GM23338 (cell line): Measurements from ENCODE around the gene PSMD13. TPM values are rescaled to one million over a fixed set of nuclear protein-coding genes. Genes with fewer than 3 reads are reported as not detected.

Experiments
- ATAC-seq: fragments of 200-7000 bp; cut with Tn5 transposase; 3 replicates; pipeline ENCODE4 v1.9.1; 2020
- DNase-seq: peaks from one replicate; pipeline ENCODE4 v3.0.0-alpha.2; 2015; ENCODE audit warnings: low spot score
- H2AFZ ChIP-seq: fragments of 200-600 bp; sonication (generic); 2 replicates; pipeline ENCODE4 v1.8.0; 2016; ENCODE audit warnings: antibody characterized with exemption, mild to moderate bottlenecking, moderate library complexity
- H3F3A ChIP-seq: fragments of 200-600 bp; sonication (generic); replicated peaks from 2 replicates; pipeline ENCODE4 v1.8.0; 2017; ENCODE audit warnings: antibody characterized with exemption, mixed run types, low read depth
- H3K27ac ChIP-seq: fragments of 200-600 bp; sonication (generic); 2 replicates; pipeline ENCODE4 v1.6.1; 2016; ENCODE audit warnings: low read depth
- H3K27me3 ChIP-seq: fragments of 200-600 bp; sonication (generic); 2 replicates; pipeline ENCODE4 v1.8.0; 2016; ENCODE audit warnings: mild to moderate bottlenecking, mixed run types, moderate library complexity; ENCODE audit not compliant: insufficient read depth
- H3K36me3 ChIP-seq: fragments of 200-600 bp; sonication (generic); 2 replicates; pipeline ENCODE4 v1.8.0; 2016; ENCODE audit warnings: mild to moderate bottlenecking; ENCODE audit not compliant: insufficient read depth
- H3K4me1 ChIP-seq: fragments of 200-600 bp; sonication (generic); 2 replicates; pipeline ENCODE4 v1.8.0; 2016; ENCODE audit warnings: mild to moderate bottlenecking, moderate library complexity; ENCODE audit not compliant: insufficient read depth
- H3K4me2 ChIP-seq: fragments of 200-600 bp; sonication (generic); 2 replicates; pipeline ENCODE4 v1.7.1; 2017; ENCODE audit warnings: mixed run types
- H3K4me3 ChIP-seq: fragments of 200-600 bp; sonication (generic); 2 replicates; pipeline ENCODE4 v1.6.1; 2016; ENCODE audit warnings: mixed run types
- H3K79me2 ChIP-seq: fragments of 200-600 bp; sonication (generic); replicated peaks from 2 replicates; pipeline ENCODE4 v1.8.0; 2017; ENCODE audit warnings: mild to moderate bottlenecking; ENCODE audit not compliant: insufficient read depth
- H3K9me2 ChIP-seq: fragments of 200-600 bp; sonication (generic); 2 replicates; pipeline ENCODE4 v1.8.0; 2017; ENCODE audit not compliant: insufficient read depth
- H4K20me1 ChIP-seq: fragments of 200-600 bp; sonication (generic); replicated peaks from 2 replicates; pipeline ENCODE4 v1.8.0; 2017; ENCODE audit warnings: mild to moderate bottlenecking; ENCODE audit not compliant: insufficient read depth
- H3K27ac Mint-ChIP-seq: 2 replicates; pipeline ENCODE4 v1.8.0; 2020; ENCODE audit warnings: inconsistent platforms, mild to moderate bottlenecking, moderate library complexity, mixed read lengths
- H3K27me3 Mint-ChIP-seq: 3 replicates; pipeline ENCODE4 v1.8.0; 2022; ENCODE audit warnings: low read depth, mild to moderate bottlenecking, moderate library complexity, mixed read lengths, inconsistent platforms; ENCODE audit not compliant: insufficient read depth, poor library complexity
- H3K36me3 Mint-ChIP-seq: 3 replicates; pipeline ENCODE4 v1.8.0; 2021; ENCODE audit warnings: low read depth, mild to moderate bottlenecking, inconsistent platforms, moderate library complexity, mixed read lengths
- H3K4me1 Mint-ChIP-seq: 3 replicates; pipeline ENCODE4 v1.8.0; 2020; ENCODE audit warnings: mild to moderate bottlenecking, inconsistent platforms, mixed read lengths
- H3K4me3 Mint-ChIP-seq: 3 replicates; pipeline ENCODE4 v1.8.0; 2021; ENCODE audit warnings: moderate library complexity, mild to moderate bottlenecking, inconsistent platforms, mixed read lengths
- H3K9me3 Mint-ChIP-seq: 3 replicates; pipeline ENCODE4 v1.8.0; 2020; ENCODE audit warnings: moderate library complexity, mild to moderate bottlenecking, inconsistent platforms, mixed read lengths
- EZH2 ChIP-seq: fragments of 200-600 bp; sonication (generic); IDR thresholded peaks from one replicate; pipeline ENCODE4 v1.8.0; 2017; ENCODE audit warnings: antibody characterized with exemption, mild to moderate bottlenecking, low read depth; ENCODE audit not compliant: unreplicated experiment
- EZH2phosphoT487 ChIP-seq: fragments of 200-600 bp; sonication (generic); IDR thresholded peaks from one replicate; pipeline ENCODE4 v1.8.1; 2018; ENCODE audit warnings: antibody characterized with exemption; ENCODE audit not compliant: unreplicated experiment
- JUNB ChIP-seq: IDR thresholded peaks from one replicate; pipeline ENCODE4 v1.6.1; 2016; ENCODE audit warnings: antibody characterized with exemption; ENCODE audit not compliant: unreplicated experiment
- NANOG ChIP-seq: IDR thresholded peaks from 2 replicates; pipeline ENCODE4 v1.6.1; 2016; ENCODE audit warnings: antibody characterized with exemption, borderline replicate concordance
- STAT1 ChIP-seq: IDR thresholded peaks from one replicate; pipeline ENCODE4 v1.6.1; 2016; ENCODE audit warnings: antibody characterized with exemption; ENCODE audit not compliant: unreplicated experiment
- ZNF114 ChIP-seq: fragments of 250-450 bp; sonication (Bioruptor Pico); IDR thresholded peaks from 2 replicates; pipeline ENCODE4 v1.5.0; 2020; ENCODE audit warnings: mild to moderate bottlenecking, moderate library complexity
- ZNF331 ChIP-seq: fragments of 250-450 bp; sonication (Bioruptor Pico); IDR thresholded peaks from 2 replicates; pipeline ENCODE4 v1.5.0; 2020; ENCODE audit warnings: low read depth, mild to moderate bottlenecking, moderate library complexity
- ZNF462 ChIP-seq: fragments of 250-450 bp; sonication (Bioruptor Pico); IDR thresholded peaks from 2 replicates; pipeline ENCODE4 v1.5.0; 2020; ENCODE audit warnings: mild to moderate bottlenecking, moderate library complexity
- polyA plus RNA-seq: library from polyadenylated mRNA; unstranded; fragments of >200 nt; fragmentation: Nextera tagmentation; extraction: Ambion mirVana; gene quantifications from 2 replicates; pipeline ENCODE4 v1.2.1, GENCODE V29; 2016
- total RNA-seq: library from RNA; depleted of rRNA; stranded (reverse); fragments of >200 nt; shearing (Covaris generic); gene quantifications from 2 replicates; pipeline ENCODE4 v1.2.3, GENCODE V29; 2014
- TF ChIP-seq, protein P1 (sequence below), 2 experiments: fragments of 200-600 bp in 1 of 2; sonication (generic) in 1 of 2; conservative IDR thresholded peaks; 2 replicates each; pipeline versions ENCODE4 v1.5.1 to v1.6.1; 2016 to 2017; ENCODE audit warnings: antibody characterized with exemption in 2 of 2, low read depth in 2 of 2, mild to moderate bottlenecking in 2 of 2, moderate library complexity in 1 of 2
- TF ChIP-seq, protein P2 (sequence below): IDR thresholded peaks from one replicate; pipeline ENCODE4 v1.6.1; 2018; ENCODE audit warnings: antibody characterized with exemption; ENCODE audit not compliant: unreplicated experiment

Gene PSMD13
- total and polyA plus RNA-seq, 2 experiments from 2014 or later, result 111 to 114 TPM

- Histone ChIP-seq H3F3A (no peaks in the 10 kb centered on the region), H3K36me3 (no peaks in the 10 kb centered on the region), H4K20me1 (no peaks in the 10 kb centered on the region; the same call in 1 of the 2 replicates), H3K4me3 (no peak overlapping the region), H2AFZ (no peak overlapping the region), H3K9me2 (no peaks in the 10 kb centered on the region), H3K4me2 (no peak overlapping the region), H3K27me3 (no peaks in the 10 kb centered on the region), H3K4me1 (no peaks in the 10 kb centered on the region), H3K79me2 (no peaks in the 10 kb centered on the region), H3K27ac (no peak overlapping the region)
- peaks cover 9% of the 10 kb centered on the region; the same call in 1 of the 3 replicates for H3K36me3 Mint-ChIP-seq
- TF ChIP-seq EZH2 (no peak), STAT1 (no peak), EZH2phosphoT487 (no peak), JUNB (no peak), ZNF114 (CRISPR knock-in tag) (no peak), NANOG (no peak), ZNF462 (CRISPR knock-in tag) (no peak), ZNF331 (no peak)
- TF ChIP-seq, protein P1, sequence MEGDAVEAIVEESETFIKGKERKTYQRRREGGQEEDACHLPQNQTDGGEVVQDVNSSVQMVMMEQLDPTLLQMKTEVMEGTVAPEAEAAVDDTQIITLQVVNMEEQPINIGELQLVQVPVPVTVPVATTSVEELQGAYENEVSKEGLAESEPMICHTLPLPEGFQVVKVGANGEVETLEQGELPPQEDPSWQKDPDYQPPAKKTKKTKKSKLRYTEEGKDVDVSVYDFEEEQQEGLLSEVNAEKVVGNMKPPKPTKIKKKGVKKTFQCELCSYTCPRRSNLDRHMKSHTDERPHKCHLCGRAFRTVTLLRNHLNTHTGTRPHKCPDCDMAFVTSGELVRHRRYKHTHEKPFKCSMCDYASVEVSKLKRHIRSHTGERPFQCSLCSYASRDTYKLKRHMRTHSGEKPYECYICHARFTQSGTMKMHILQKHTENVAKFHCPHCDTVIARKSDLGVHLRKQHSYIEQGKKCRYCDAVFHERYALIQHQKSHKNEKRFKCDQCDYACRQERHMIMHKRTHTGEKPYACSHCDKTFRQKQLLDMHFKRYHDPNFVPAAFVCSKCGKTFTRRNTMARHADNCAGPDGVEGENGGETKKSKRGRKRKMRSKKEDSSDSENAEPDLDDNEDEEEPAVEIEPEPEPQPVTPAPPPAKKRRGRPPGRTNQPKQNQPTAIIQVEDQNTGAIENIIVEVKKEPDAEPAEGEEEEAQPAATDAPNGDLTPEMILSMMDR (conservative IDR thresholded peaks at IDR 0.05; ENCODE audit: low read depth in 2 of 2), result no peak
- TF ChIP-seq, protein P2, sequence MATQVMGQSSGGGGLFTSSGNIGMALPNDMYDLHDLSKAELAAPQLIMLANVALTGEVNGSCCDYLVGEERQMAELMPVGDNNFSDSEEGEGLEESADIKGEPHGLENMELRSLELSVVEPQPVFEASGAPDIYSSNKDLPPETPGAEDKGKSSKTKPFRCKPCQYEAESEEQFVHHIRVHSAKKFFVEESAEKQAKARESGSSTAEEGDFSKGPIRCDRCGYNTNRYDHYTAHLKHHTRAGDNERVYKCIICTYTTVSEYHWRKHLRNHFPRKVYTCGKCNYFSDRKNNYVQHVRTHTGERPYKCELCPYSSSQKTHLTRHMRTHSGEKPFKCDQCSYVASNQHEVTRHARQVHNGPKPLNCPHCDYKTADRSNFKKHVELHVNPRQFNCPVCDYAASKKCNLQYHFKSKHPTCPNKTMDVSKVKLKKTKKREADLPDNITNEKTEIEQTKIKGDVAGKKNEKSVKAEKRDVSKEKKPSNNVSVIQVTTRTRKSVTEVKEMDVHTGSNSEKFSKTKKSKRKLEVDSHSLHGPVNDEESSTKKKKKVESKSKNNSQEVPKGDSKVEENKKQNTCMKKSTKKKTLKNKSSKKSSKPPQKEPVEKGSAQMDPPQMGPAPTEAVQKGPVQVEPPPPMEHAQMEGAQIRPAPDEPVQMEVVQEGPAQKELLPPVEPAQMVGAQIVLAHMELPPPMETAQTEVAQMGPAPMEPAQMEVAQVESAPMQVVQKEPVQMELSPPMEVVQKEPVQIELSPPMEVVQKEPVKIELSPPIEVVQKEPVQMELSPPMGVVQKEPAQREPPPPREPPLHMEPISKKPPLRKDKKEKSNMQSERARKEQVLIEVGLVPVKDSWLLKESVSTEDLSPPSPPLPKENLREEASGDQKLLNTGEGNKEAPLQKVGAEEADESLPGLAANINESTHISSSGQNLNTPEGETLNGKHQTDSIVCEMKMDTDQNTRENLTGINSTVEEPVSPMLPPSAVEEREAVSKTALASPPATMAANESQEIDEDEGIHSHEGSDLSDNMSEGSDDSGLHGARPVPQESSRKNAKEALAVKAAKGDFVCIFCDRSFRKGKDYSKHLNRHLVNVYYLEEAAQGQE, result no peak
- H3K4me3 Mint-ChIP-seq, result no peak overlapping the region
- DNase-seq (no peak), ATAC-seq (no peak)
- H3K4me1 Mint-ChIP-seq, result no peaks in the 10 kb centered on the region
- H3K27me3 Mint-ChIP-seq, result peaks cover 15% of the 10 kb centered on the region
- H3K27ac Mint-ChIP-seq, result no peak overlapping the region
- no peaks in the 10 kb centered on the region for H3K9me3 Mint-ChIP-seq
Measured at GRCh38 chr11:221539-221938, 15.2 kb upstream of the PSMD13 start.
